GM12873 (cell line): ENCODE measurements around the gene PPP3R1.

Experiments used
- CTCF ChIP-seq: IDR thresholded peaks from 2 replicates; pipeline ENCODE4 v1.5.1; 2012; ENCODE audit warnings: low read depth, mild to moderate bottlenecking, moderate library complexity, low read length, control low read depth; ENCODE audit not compliant: insufficient read depth; ENCODE audit errors: missing control alignments

Gene PPP3R1

GRCh38 chr2:68252400-68253218 is at the start of gene PPP3R1:
Gene PPP3R1, minus strand, starts transcription at chr2:68252532. Its CDS starts 405 bp downstream, at chr2:68252127.
- no peak for TF ChIP-seq CTCF

- TF ChIP-seq CTCF = no peak
These were observed 43.2 kb upstream of the PPP3R1 start for GRCh38 chr2:68295516-68295915.

- TF ChIP-seq CTCF = no peak
These were observed 42.6 kb upstream of the PPP3R1 start for GRCh38 chr2:68294913-68295312.

- peak; percentile 27 for TF ChIP-seq CTCF
These were observed 41.9 kb upstream of the PPP3R1 start for GRCh38 chr2:68294187-68294586.

- TF ChIP-seq CTCF = no peak
These were observed 41.4 kb upstream of the PPP3R1 start for GRCh38 chr2:68293755-68294154.

- no peak for TF ChIP-seq CTCF
These were observed 40.7 kb upstream of the PPP3R1 start for GRCh38 chr2:68293024-68293423.

GRCh38 chr2:68292108-68292710 is 39.9 kb upstream of the PPP3R1 start:
- peak; percentile 85 for TF ChIP-seq CTCF
